ENCODE results near the gene CDC42EP4. TPM values are rescaled to one million over a fixed set of nuclear protein-coding genes. Genes with fewer than 3 reads are reported as not detected.

The CDC42EP4 gene
- total RNA-seq, 2 donors from 2014 or later: 38.5 to 49.7 TPM

DNA sequence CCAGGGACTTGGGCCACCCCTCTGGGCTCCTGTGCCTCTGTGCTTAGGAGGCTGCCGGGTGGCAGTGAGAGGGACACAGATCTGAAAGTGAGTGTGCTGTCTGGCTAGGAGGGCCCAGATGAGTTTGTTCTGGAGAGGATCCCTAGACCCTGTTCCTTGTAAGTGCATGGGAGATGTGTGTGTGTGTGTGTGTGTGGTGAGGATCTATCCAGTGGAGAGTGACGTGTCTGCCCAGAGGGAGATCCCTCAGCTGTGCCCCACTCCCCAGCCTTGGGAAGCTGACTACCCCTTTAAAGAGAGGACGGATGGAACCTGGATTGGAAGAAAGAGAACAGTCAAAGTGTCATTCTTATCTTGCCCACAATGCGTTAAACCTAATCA is 25.5 kb upstream of the CDC42EP4 start:
- WGBS, 2 experiments (ENCODE audit: insufficient coverage in 1 of 2, insufficient read length in 1 of 2): 76 to 92% methylated on average over 2 to 4 of the region's 4 CpGs
- no peaks in the 10 kb centered on the region for H3K36me3 ChIP-seq (ENCODE audit: control insufficient read depth, insufficient read depth, low read length)
- no peak overlapping the region for H3K4me3 ChIP-seq (ENCODE audit: low read length)
- TF ChIP-seq, protein P1, sequence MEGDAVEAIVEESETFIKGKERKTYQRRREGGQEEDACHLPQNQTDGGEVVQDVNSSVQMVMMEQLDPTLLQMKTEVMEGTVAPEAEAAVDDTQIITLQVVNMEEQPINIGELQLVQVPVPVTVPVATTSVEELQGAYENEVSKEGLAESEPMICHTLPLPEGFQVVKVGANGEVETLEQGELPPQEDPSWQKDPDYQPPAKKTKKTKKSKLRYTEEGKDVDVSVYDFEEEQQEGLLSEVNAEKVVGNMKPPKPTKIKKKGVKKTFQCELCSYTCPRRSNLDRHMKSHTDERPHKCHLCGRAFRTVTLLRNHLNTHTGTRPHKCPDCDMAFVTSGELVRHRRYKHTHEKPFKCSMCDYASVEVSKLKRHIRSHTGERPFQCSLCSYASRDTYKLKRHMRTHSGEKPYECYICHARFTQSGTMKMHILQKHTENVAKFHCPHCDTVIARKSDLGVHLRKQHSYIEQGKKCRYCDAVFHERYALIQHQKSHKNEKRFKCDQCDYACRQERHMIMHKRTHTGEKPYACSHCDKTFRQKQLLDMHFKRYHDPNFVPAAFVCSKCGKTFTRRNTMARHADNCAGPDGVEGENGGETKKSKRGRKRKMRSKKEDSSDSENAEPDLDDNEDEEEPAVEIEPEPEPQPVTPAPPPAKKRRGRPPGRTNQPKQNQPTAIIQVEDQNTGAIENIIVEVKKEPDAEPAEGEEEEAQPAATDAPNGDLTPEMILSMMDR (conservative IDR thresholded peaks at IDR 0.05): no peak
- no peak for DNase-seq
- Mint-ChIP-seq H3K9me3 (no peaks in the 10 kb centered on the region), H3K27me3 (ENCODE audit: insufficient read depth) (no peaks in the 10 kb centered on the region), H3K4me3 (no peak overlapping the region), H3K36me3 (ENCODE audit: low read depth) (no peaks in the 10 kb centered on the region), H3K27ac (no peak overlapping the region), H3K4me1 (peaks cover 27% of the 10 kb centered on the region)
- H3K9ac ChIP-seq (ENCODE audit: extremely low read depth, low read length, poor library complexity, severe bottlenecking): no peak overlapping the region
- H3K9me3 ChIP-seq (ENCODE audit: control insufficient read depth, low read length): no peaks in the 10 kb centered on the region
- H3K27me3 ChIP-seq (ENCODE audit: control insufficient read depth, insufficient read depth, low read length, poor library complexity, severe bottlenecking): no peaks in the 10 kb centered on the region
- peaks cover 6% of the 10 kb centered on the region for H3K4me1 ChIP-seq (ENCODE audit: control insufficient read depth, insufficient read depth, low read length)
- H3K27ac ChIP-seq (ENCODE audit: low read depth, low read length): no peak overlapping the region

DNA sequence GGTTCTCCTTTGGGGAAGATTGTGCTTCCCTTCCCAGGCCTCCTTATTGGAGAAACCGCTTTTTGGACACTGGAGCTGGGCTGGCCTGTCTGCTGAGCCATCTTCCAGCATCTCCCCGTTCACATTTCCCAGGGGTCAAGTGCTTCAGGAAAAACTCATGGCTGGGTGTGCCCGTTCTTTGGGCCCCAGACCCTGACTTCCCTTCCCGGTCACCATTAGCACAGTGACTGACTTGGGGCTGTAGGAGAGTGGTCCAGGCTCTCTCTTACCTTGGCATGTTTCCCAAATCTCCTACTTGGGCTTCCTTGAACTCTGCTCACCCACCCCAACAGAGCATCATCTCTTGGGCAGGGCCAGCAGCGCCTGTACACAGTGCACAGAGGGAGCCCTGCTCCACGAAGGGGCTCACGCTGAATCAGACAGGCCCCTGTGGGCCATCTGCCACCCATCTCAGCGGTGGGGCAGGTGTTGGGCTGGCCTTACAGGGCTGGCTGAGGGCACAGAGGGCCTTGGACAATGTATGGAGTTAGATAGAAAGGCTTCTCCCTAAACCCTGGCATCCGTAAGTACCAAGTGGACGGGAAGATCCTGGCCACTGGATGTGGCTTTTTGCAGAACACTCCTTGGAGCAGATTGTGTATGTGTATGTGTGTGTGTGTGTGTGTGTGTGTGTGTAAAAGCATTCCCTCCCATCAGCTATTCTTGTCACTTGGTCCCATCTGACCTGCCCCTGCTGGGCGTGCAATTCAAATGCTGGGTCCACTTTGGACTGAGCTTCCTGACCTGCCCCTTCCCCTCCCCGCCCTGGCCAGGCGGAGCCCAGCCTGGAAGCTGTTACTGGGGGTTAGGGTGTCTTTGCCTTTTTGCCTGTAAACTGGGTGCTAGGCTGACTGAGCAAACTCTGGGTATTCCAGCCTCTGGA is 24.9 kb upstream of the CDC42EP4 start:
- H3K4me3 Mint-ChIP-seq: no peak overlapping the region
- Histone ChIP-seq H3K27ac (ENCODE audit: low read depth, low read length) (no peak overlapping the region), H3K4me1 (ENCODE audit: control insufficient read depth, insufficient read depth, low read length) (peaks cover 3% of the 10 kb centered on the region), H3K9ac (ENCODE audit: extremely low read depth, low read length, poor library complexity, severe bottlenecking) (no peak overlapping the region), H3K27me3 (ENCODE audit: control insufficient read depth, insufficient read depth, low read length, poor library complexity, severe bottlenecking) (no peaks in the 10 kb centered on the region), H3K36me3 (ENCODE audit: control insufficient read depth, insufficient read depth, low read length) (no peaks in the 10 kb centered on the region), H3K9me3 (ENCODE audit: control insufficient read depth, low read length) (no peaks in the 10 kb centered on the region), H3K4me3 (ENCODE audit: low read length) (no peak overlapping the region)
- no peaks in the 10 kb centered on the region for H3K27me3 Mint-ChIP-seq (ENCODE audit: insufficient read depth)
- H3K9me3 Mint-ChIP-seq: no peaks in the 10 kb centered on the region
- no peaks in the 10 kb centered on the region for H3K36me3 Mint-ChIP-seq (ENCODE audit: low read depth)
- no peak overlapping the region for H3K27ac Mint-ChIP-seq
- TF ChIP-seq, protein P1 (conservative IDR thresholded peaks at IDR 0.05): no peak
- WGBS, 2 experiments (ENCODE audit: insufficient coverage in 1 of 2, insufficient read length in 1 of 2): 88 to 89% methylated on average over 8 to 13 of the region's 13 CpGs
- peaks cover 22% of the 10 kb centered on the region for H3K4me1 Mint-ChIP-seq
- no peak for DNase-seq

DNA sequence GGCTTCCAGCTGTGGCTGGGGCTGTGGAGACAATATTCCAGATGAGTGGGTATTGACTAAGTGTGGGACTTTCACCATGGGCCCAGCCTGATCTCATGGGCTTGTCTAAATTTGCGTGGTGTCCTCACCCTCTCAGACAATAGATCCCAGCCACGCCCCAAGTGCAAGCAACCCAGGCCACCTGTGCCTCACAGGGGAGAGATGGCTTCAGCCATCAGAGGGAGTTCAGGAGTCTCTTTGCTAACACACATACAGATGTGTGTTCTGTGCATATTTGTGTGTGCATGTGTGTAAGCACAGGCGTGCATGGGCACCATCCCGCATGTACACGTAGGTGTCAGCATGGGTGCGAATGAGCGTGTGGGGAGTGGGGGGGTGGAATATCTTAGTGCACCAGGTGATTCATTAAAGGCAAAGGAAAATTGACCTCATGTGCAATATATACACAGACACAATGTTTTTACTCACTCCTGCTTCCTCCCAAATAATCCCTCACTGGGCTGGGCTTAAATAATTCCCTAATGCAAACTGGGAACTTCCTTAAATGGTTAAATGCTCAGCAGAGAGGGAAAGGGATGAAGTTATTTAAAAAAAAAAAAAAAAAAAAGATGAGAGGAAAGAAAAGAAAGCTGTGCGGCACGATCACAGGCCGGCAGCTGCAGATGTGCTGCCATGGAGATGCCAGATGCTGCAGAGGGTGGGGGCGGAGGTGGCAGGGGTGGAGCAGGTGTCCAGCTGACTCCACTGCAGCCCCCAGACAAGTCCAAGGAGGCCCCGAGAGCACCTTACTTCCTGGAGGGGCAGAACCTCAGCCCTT is 24.0 kb upstream of the CDC42EP4 start:
- WGBS, 2 experiments (ENCODE audit: insufficient coverage in 1 of 2, insufficient read length in 1 of 2): 92 to 94% methylated on average over 2 to 12 of the region's 12 CpGs
- Mint-ChIP-seq H3K9me3 (no peaks in the 10 kb centered on the region), H3K27me3 (ENCODE audit: insufficient read depth) (no peaks in the 10 kb centered on the region), H3K4me3 (no peak overlapping the region), H3K4me1 (peaks cover 18% of the 10 kb centered on the region), H3K36me3 (ENCODE audit: low read depth) (no peaks in the 10 kb centered on the region), H3K27ac (no peak overlapping the region)
- Histone ChIP-seq H3K27ac (ENCODE audit: low read depth, low read length) (no peak overlapping the region), H3K9ac (ENCODE audit: extremely low read depth, low read length, poor library complexity, severe bottlenecking) (no peak overlapping the region), H3K9me3 (ENCODE audit: control insufficient read depth, low read length) (no peaks in the 10 kb centered on the region), H3K4me1 (ENCODE audit: control insufficient read depth, insufficient read depth, low read length) (no peaks in the 10 kb centered on the region), H3K27me3 (ENCODE audit: control insufficient read depth, insufficient read depth, low read length, poor library complexity, severe bottlenecking) (no peaks in the 10 kb centered on the region), H3K36me3 (ENCODE audit: control insufficient read depth, insufficient read depth, low read length) (no peaks in the 10 kb centered on the region), H3K4me3 (ENCODE audit: low read length) (no peak overlapping the region)
- TF ChIP-seq, protein P1 (conservative IDR thresholded peaks at IDR 0.05): no peak
- no peak for DNase-seq
